Erythroblast (primary cell): ENCODE results near the gene PIP5K1A.

ENCODE experiments used
- GATA1 ChIP-seq: IDR thresholded peaks from 2 replicates; pipeline ENCODE4 v1.6.1; 2011; ENCODE audit warnings: low read depth, mild to moderate bottlenecking, control low read depth, low read length, moderate library complexity
- POLR2A ChIP-seq: IDR thresholded peaks from 2 replicates; pipeline ENCODE4 v1.6.1; 2011; ENCODE audit warnings: mild to moderate bottlenecking, low read length

DNA sequence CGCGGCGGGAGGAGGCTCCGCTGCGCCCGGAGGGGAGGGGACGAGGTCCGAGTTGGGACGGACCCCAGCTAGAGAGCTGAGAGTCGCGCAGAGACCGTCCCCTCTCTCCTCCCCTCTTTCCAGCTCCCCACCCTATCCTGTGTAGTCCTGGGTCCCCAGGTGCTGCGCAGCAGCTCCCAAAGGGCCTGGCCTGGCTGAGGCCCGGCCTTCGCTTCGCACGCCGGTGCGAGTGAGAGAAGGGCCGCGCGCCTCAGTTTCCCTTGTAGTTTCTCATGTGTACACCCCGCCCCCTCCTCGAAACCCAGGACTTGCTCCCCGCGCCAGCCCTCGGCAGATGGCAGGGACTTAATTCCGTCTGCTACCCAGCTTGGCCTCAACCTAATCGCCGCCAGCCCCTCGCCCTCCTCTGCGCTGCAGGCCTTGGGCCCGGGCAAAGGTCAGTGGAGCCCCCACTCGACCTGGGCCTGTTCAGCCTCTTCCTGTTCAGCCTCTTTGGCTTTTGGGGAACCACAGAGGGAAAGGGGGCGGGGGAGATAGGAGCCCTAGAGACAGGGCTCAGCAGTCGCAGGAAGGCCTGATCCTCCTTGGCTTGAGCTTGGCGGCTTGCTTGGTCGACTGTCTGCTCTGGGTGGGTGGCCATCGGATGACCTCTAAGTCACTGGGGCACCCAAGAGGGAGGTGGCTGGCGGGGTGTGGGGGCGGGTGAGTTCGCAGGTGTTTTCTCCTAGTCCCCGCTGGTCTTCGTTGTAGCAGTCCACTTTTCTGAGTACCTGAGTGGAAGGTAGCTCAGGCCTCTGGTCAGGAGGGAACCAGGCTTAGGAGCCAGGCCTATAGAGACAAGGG lies 84.8 kb downstream of the PIP5K1A start:
- no peak for TF ChIP-seq POLR2A
- no peak for TF ChIP-seq GATA1
